Activated T-cell treated with anti-CD3 and anti-CD28 coated beads for 4 hours (primary cell): Measurements from ENCODE around the gene CBX7.
"Not testable (repeated sequence)": the region's sequence is repeated elsewhere in the genome, so short reads cannot be mapped to it uniquely, and the experiment has no call there.

Source experiments
- DNase-seq: peaks from one replicate; pipeline ENCODE4 v3.0.0-alpha.2; 2020

The CBX7 gene

DNA sequence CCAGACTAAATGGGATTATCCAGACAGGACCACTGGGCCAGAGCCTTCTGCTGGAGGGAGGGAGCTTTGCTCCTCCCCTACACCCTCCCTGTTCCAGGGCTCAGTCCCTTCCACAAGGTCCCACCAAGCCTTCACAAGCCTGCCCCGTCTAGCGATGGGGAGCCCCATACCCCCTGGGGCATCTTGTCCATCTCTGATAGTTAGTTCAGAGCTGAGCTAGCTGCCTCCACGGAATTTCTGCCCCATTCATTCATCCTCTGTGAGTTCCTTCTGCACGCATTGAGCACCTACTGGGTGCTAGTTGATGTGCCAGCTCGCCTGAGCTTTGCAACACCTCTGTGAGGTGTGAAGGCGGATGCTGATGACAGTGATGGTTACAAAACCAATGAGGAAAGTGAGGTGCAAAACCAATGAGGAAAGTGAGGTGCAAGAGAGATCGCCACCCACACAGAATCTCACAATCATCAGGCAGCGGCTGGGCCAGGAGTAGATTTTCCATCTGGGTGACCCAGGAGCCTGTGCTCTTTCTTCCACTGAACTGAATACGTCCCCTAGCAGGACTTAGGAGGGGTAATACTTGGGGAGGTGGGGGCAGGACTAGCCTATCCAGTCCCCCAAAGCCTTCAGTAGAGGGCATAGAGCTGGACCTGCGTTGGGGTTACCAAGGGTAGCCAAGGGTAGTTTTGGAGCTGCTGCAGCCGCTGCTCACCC, 21.5 kb upstream of the CBX7 start:
- no peak for DNase-seq

DNA sequence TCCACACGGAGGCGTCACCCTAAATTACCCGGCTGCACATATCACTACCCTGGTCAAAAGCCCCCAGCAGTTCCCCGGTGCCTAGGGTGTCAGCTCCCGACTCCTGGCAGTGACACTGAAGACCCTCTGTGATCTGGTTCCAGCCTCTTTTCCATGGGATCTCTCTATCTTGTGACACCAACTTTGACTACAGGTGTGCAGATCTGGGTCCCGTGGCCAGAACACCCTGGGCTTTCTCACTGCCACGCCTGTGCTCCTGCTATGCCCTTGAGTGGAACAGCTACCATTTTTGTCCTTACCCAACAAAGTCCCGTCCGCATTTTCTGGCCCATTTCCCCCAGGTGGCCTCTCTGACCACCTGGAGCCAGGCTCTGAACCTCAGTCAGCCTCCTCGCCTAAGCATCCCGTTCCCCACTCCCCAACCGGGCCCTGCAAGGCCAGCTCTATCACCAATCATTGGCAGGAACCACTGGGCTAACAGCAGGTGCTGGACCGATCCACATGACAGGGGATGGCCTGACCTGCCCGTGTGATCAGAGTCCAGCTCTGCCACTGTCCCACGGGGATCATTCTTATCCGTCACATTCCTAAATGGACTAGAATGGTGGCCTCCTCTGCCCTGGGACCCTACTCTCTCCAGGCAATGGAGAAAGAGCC, 20.7 kb upstream of the CBX7 start:
- no peak for DNase-seq

- DNase-seq = not testable (repeated sequence)
Measured at GRCh38 chr22:39172265-39173049, 20.0 kb upstream of the CBX7 start.

- no peak for DNase-seq
Measured at GRCh38 chr22:39171623-39172264, 19.3 kb upstream of the CBX7 start.

GRCh38 chr22:39170825-39171622, 18.5 kb upstream of the CBX7 start:
- DNase-seq = peak; percentile 80

GRCh38 chr22:39169797-39170466, 17.5 kb upstream of the CBX7 start:
- DNase-seq = no peak

DNA sequence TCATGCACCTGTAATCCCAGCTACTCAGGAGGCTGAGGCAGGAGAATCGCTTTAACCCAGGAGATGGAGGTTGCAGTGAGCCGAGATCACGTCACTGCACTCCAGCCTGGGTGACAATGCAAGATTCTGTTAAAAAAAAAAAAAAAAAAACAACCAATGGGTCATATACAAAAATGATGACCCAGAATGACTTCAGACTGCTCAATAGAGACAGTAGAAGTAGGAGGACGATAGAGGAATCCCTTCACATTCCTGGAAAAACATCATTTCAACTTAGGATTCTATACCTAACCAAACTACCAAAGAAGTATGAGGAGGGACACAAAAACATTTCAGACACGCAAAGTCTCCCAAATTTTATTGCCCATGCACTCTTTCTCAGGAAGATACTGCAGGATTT, 14.1 kb upstream of the CBX7 start:
- no peak for DNase-seq

DNA sequence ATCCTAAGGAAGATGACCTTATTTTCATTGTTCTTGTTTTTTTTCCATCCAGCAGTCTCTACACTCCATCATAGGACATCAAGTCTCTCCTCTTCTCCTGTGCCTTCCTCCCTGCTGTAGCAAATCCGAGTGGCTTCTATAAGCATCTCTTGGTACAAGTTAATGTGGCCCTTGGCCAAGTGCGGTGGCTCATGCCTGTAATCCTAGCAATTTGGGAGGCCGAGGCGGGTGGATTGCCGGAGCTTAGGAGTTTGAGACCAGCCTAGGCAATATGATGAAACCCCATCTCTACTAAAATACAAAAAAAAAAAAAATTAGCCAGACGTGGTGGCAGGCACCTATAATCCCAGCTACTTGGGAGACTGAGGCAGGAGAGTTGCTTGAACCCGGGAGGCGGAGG, 3.6 kb upstream of the CBX7 start:
- not testable (repeated sequence) for DNase-seq

DNA sequence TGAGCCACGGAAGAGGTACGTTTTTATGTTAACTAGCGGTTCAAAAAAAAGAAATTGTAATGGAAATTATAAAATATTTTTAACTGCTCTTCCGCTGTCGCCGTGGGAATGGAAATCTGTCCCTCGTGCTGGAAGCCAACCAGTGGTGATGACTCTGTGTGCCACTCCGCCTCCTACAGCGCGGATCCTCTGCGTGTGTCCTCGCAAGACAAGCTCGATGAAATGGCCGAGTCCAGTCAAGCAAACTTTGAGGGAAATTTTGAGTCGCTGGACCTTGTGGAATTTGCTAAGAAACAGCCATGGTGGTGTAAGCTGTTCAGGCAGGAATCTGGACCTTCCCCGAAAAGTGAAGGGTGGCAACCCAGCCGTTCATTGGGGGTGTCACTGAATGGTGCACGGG, 2.9 kb upstream of the CBX7 start:
- DNase-seq = no peak

GRCh38 chr22:39153220-39153717, 789 bp upstream of the CBX7 start:
- DNase-seq = no peak

- DNase-seq = no peak
Measured at GRCh38 chr22:39152024-39152510, 413 bp downstream of the CBX7 start.

- no peak for DNase-seq
Measured at GRCh38 chr22:39151329-39151975, 1.0 kb downstream of the CBX7 start.

GRCh38 chr22:39150848-39151215, 1.6 kb downstream of the CBX7 start:
- no peak for DNase-seq

GRCh38 chr22:39149915-39150847, 2.3 kb downstream of the CBX7 start:
- DNase-seq = no peak

DNA sequence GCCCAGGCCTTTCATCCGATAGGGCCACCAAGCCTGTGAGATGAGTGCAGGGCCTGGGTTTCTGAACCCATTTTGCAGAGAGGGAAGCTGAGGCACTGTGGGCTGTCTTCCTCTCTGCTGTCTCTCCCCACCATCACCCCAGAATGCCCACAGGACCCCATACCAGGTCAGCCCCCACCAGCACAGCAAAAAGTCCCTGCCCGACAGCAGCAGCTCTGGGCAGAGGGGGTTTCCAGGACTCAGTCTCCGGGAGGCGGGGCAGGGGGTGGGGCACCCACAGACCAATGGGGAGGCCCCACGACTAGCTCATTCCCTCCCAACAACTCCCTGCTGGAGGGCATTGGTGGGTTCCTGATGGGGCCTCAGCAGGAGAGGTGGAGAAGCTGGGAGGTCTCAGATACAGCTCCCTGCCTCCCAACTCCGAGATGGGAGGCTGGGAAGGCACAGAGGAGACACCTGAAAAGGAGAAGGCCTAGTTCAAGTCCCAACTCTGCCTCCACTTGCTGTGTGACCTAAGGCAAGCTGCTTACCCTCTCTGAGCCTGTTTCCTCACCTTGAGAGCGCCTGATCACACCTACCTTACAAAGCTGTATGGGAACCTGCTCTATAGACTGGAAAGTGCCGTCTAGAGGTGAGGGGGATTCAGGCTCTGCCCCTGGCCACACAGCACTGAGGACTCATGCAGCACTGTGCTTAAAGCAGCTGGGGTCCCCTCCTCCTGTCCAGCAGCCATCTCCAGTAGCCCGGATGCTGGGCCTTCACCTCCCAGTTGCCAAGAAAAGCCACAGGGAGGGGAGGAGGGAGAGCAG, 3.5 kb downstream of the CBX7 start:
- peak; percentile 47 for DNase-seq

DNA sequence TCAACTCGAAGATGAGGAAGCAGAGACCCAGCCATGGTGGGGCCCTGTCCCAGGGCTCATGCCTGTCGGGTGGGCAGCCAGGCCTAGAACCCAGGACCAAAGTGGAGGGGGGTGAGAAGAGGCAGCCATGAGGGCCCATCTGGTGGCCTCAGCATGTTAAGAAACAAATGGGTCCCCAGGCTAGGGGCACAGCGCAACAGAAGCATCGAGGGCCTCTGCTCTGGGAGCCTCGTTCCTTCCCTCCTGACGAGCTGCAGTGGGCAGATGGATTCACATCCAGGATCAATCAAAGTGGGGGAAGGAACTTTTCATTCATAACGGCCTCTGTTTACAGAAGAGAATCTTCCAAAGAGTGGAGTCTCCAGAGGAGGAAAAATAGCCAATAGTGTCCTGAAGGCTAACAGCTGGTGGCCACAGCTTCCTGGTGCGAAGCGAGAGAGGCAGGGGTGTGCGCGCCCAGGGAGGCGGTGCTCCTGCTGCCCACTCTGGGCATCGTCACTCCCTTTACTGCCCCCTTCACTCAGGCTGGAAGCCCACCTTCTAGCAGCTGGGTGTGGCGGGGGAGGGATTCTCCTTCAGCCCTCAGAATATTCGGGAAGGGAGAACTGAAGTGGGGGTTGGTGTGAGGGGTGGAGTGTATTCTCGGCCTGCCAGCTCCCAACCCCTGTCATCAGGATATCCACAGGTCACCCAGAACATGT, 4.3 kb downstream of the CBX7 start:
- DNase-seq = no peak

- DNase-seq = no peak
Measured at GRCh38 chr22:39147335-39148025, 5.0 kb downstream of the CBX7 start.
